Tibial artery (tissue), 4 donors: Measurements from ENCODE around the gene TBX19.

ENCODE experiments used
- DNase-seq, 2 donors: peaks; one replicate each; pipeline ENCODE4 v3.0.0-alpha.2; 2019
- H3K27ac ChIP-seq, 2 donors: fragments of 200-600 bp; sonication (generic) in 1 of 2; 1 replicate in 1 of 2; 2 replicates in 1 of 2; pipeline ENCODE4 v1.5.1; 2018 to 2019; ENCODE audit warnings: mild to moderate bottlenecking in 1 of 2
- H3K27me3 ChIP-seq, 2 donors: fragments of 200-600 bp; sonication (generic) in 1 of 2; one replicate each; pipeline versions ENCODE4 v1.5.1 to v1.6.0; 2016 to 2019
- H3K36me3 ChIP-seq, 3 donors: fragments of 200-600 bp; sonication (generic) in 2 of 3; one replicate each; pipeline ENCODE4 v1.5.1; 2016 to 2019; ENCODE audit warnings: mild to moderate bottlenecking in 2 of 3
- H3K4me1 ChIP-seq, 4 donors: fragments of 200-600 bp; sonication (generic) in 2 of 4; 1 replicate in 3 of 4; 2 replicates in 1 of 4; pipeline ENCODE4 v1.5.1; 2016 to 2019
- H3K4me3 ChIP-seq, 2 donors: fragments of 200-600 bp; sonication (generic) in 1 of 2; 1 replicate in 1 of 2; 2 replicates in 1 of 2; pipeline ENCODE4 v1.5.1; 2018 to 2019; ENCODE audit warnings: mild to moderate bottlenecking in 2 of 2
- H3K9me3 ChIP-seq, 3 donors: fragments of 200-600 bp; sonication (generic) in 1 of 3; one replicate each; pipeline ENCODE4 v1.5.1; 2016 to 2019
- intact Hi-C: fragments of 100-400 bp; cut with DNase I; formaldehyde crosslinking; loops from one replicate; pipeline ENCODE4 v1.15.0; 2023; ENCODE audit warnings: low total_unique reads
- TF ChIP-seq, protein P1 (sequence below), 2 experiments: fragments of 200-600 bp in 1 of 2; fragments of 450-650 bp in 1 of 2; IDR thresholded peaks; one replicate each; pipeline ENCODE4 v1.5.1; 2017 to 2019; ENCODE audit warnings: antibody characterized with exemption in 2 of 2, mild to moderate bottlenecking in 1 of 2, moderate library complexity in 1 of 2

TBX19 gene

GRCh38 chr1:168362991-168363390, 82.3 kb downstream of the TBX19 start:
- TF ChIP-seq, protein P1, sequence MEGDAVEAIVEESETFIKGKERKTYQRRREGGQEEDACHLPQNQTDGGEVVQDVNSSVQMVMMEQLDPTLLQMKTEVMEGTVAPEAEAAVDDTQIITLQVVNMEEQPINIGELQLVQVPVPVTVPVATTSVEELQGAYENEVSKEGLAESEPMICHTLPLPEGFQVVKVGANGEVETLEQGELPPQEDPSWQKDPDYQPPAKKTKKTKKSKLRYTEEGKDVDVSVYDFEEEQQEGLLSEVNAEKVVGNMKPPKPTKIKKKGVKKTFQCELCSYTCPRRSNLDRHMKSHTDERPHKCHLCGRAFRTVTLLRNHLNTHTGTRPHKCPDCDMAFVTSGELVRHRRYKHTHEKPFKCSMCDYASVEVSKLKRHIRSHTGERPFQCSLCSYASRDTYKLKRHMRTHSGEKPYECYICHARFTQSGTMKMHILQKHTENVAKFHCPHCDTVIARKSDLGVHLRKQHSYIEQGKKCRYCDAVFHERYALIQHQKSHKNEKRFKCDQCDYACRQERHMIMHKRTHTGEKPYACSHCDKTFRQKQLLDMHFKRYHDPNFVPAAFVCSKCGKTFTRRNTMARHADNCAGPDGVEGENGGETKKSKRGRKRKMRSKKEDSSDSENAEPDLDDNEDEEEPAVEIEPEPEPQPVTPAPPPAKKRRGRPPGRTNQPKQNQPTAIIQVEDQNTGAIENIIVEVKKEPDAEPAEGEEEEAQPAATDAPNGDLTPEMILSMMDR (IDR thresholded peaks at IDR 0.05) = no peak
- Histone ChIP-seq H3K27ac (no peak overlapping the region), H3K4me3 (no peak overlapping the region), H3K27me3 (no peaks in the 10 kb centered on the region), H3K9me3 (no peaks in the 10 kb centered on the region), H3K4me1 (no peaks in the 10 kb centered on the region), H3K36me3 (no peaks in the 10 kb centered on the region)
- no peak for DNase-seq
- intact Hi-C loops = no loop called here
